HG03520 (cell line): ENCODE measurements around the gene CSNK1A1L.
A peak's percentile ranks its signal among the peaks of the same experiment; 100 is the strongest.

Experiments used
- ATAC-seq: cut with Tn5 transposase; IDR thresholded peaks from one replicate; pipeline ENCODE4 v1.9.1; 2021; ENCODE audit warnings: mild to moderate bottlenecking, moderate library complexity; ENCODE audit not compliant: unreplicated experiment

Gene CSNK1A1L

GRCh38 chr13:37107456-37107855 is 2.0 kb upstream of the CSNK1A1L start:
- no peak for ATAC-seq

GRCh38 chr13:37106642-37107041 is 1.2 kb upstream of the CSNK1A1L start:
- no peak for ATAC-seq

GRCh38 chr13:37102896-37103295 is 2.6 kb downstream of the CSNK1A1L start:
- ATAC-seq = no peak

- no peak for ATAC-seq
These were observed 4.3 kb downstream of the CSNK1A1L start for GRCh38 chr13:37101201-37101600.

GRCh38 chr13:37100731-37101130 is 4.7 kb downstream of the CSNK1A1L start:
- ATAC-seq = no peak

GRCh38 chr13:37097076-37097475 is 8.4 kb downstream of the CSNK1A1L start:
- ATAC-seq = no peak

GRCh38 chr13:37094840-37095239 is 10.6 kb downstream of the CSNK1A1L start:
- no peak for ATAC-seq

GRCh38 chr13:37094099-37094498 is 11.4 kb downstream of the CSNK1A1L start:
- no peak for ATAC-seq

- no peak for ATAC-seq
These were observed 13.6 kb downstream of the CSNK1A1L start for GRCh38 chr13:37091835-37092234.

- no peak for ATAC-seq
These were observed 14.6 kb downstream of the CSNK1A1L start for GRCh38 chr13:37090912-37091311.

GRCh38 chr13:37089495-37089894 is 16.0 kb downstream of the CSNK1A1L start:
- no peak for ATAC-seq

GRCh38 chr13:37087486-37087885 is 18.0 kb downstream of the CSNK1A1L start:
- no peak for ATAC-seq

GRCh38 chr13:37085606-37086005 is 19.9 kb downstream of the CSNK1A1L start:
- ATAC-seq = no peak

GRCh38 chr13:37076818-37077217 is 28.6 kb downstream of the CSNK1A1L start:
- no peak for ATAC-seq

GRCh38 chr13:37075164-37075563 is 30.3 kb downstream of the CSNK1A1L start:
- ATAC-seq = no peak

- no peak for ATAC-seq
These were observed 30.8 kb downstream of the CSNK1A1L start for GRCh38 chr13:37074703-37075102.

- no peak for ATAC-seq
These were observed 33.4 kb downstream of the CSNK1A1L start for GRCh38 chr13:37072024-37072423.

- no peak for ATAC-seq
These were observed 34.5 kb downstream of the CSNK1A1L start for GRCh38 chr13:37070956-37071355.

GRCh38 chr13:37070145-37070695 is 35.2 kb downstream of the CSNK1A1L start:
- ATAC-seq = no peak

- no peak for ATAC-seq
These were observed 35.8 kb downstream of the CSNK1A1L start for GRCh38 chr13:37069597-37070103.

GRCh38 chr13:37068962-37069361 is 36.5 kb downstream of the CSNK1A1L start:
- ATAC-seq = no peak

GRCh38 chr13:37067874-37068273 is 37.6 kb downstream of the CSNK1A1L start:
- peak; percentile 53 for ATAC-seq

GRCh38 chr13:37065890-37066526 is 39.5 kb downstream of the CSNK1A1L start:
- no peak for ATAC-seq
